Measurements from ENCODE around the gene SKIL.
A peak's percentile ranks its signal among the peaks of the same experiment; 100 is the strongest.

The SKIL gene

DNA sequence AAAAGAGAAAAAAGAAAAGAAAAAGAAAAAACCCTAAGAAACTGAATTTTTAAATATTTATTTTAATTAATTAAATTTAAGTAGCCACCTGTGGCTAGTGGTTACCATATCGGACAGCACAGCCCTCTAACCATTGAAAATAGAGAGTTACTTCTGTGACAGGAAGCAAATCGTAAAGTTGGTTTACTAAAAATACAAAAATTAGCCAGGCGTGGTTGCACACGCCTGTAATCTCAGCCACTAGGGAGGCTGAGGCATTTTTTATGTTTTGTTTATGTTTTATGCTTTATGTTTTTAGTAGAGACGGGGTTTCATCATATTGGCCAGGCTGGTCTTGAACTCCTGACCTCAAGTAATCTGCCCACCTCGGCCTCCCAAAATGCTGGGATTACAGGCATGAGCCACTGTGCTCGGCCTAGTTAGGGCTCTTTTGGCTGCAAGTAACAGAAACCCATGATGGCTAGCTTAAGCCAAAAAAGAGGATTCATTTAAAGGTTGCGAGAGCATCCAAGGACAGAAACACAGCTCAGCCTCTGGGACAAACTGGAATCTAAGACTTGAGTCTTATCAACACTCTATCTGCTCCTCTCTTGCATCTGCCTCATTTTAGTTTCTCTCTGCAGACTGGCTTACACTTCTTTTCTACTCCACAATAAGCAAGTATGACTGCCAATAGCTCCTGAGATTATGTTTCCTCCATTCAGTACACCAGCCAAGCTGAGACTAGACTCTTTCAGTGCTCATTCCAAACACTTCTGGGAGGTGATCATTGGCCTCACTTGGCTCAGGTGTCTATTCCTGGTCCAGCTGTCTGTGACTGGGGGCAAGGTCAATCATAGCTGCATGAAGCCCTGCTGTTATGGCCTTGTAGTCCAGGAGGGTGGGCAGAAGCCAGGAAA is 6.8 kb upstream of the SKIL start:
- no peak for DNase-seq (ENCODE audit: low spot score)

DNA sequence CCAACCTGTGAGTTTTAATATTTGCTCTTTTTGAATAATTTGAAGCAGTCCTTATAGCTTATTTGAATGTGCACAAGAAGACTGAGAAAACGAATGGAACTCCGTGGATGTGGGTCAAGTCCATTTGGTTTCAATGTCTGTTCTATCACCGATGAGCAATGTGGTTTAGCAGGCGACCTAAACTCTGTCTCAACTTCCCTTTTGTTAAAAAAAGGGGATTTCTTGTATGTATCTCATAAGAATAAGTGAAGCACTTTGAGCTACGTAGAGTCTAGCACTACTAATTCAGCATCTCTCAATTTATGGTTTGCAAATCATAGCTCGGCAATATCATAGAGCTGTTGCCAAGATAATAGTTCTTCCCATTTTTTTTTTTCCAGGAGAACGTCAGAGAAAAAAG is 4.6 kb upstream of the SKIL start:
- no peak for DNase-seq (ENCODE audit: low spot score)

GRCh38 chr3:170353485-170353884 is 4.0 kb upstream of the SKIL start:
- no peak for DNase-seq (ENCODE audit: low spot score)

DNA sequence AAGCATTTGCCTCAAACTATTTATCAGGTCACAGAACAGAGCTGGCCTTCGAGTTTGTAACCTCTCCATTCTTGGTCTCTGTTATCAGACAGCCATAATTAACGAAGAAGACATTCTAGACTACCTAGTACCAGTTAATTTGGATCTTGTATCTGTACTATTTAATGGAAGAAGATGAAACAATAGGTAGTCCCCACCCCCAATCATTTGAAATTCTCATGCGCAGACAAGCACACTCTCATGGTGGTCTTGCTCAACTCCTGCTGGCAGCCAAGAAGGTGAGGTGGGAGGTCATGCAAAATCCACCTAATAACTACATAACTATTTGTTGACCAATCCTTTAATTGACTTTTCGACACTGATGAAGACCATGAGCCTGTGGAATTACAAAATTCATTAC is 2.8 kb upstream of the SKIL start:
- no peak for DNase-seq (ENCODE audit: low spot score)

DNA sequence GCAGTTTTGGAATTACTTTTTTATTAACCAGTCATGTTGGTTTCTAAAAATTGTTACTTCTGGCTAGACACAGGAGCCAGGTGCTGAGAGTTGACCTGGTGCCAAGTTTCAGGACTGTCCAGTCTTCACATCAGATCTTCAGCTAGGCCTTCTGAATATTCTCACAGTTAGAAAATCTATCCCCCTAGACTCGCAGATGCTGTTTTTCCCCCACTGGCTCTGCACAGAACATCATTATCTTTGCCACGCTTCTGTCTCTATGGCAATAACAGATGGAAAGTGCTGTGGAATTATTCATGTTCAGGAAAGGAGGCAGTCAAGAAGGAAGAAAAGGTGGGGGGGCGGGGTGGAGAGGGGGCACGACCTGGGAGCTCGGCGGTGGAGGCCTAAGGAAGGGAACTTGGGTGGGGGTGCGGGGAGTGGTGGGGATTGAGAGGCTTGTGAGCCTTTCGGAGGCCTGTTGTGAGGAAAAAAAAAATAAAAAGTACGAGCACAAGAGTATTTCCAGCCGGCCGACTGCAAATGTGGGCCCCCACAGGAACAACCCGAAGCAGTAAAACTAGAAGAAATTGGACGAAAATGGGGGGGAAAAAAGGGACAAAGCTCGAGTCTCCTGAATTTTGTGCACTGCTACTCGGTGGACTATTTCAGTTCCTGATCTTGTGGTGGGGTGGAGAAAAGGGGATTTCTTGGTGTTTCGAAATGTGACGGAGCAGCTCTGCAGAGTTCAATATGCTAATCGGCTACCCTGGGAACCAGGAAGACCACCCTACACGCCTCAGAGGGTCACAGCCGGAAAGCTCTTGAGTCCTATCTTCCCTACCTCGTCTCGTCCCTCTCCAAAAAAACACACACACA is 1.5 kb upstream of the SKIL start:
- DNase-seq (ENCODE audit: low spot score), result peak; percentile 16

DNA sequence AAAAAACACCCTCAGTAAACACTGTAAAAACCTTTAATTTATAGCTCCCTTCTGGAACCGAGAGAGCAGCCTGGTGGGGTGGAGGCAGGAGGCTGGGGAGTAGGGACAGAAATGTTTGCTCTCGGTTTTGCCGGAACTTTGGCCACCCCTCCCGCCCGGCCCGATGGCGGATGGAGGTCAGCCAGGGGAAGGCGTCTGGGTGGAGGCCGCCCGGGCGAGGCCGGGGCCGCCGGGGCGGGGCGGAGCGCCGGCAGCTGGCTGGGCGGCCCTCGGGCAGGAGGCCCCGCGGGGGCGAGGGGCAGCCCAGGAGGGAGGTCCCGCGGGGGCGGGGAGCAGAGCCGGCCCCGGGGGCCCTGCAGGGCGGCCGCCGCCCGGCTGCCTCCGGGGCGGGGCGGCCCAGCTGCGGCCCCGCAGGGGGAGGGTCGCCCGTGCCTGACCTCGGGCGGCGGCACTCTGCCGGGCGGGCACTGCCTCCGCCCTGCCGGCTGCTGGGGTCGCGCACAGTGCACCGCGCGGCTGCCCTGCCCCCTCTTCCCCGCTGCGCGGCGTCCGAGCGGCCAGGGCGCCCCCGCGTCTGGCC is 829 bp upstream of the SKIL start:
- DNase-seq (ENCODE audit: low spot score), result peak; percentile 76

GRCh38 chr3:170358042-170359010 is 811 bp downstream of the SKIL start:
- DNase-seq (ENCODE audit: low spot score), result peak; percentile 60

GRCh38 chr3:170359178-170359704 is 1.7 kb downstream of the SKIL start:
- DNase-seq (ENCODE audit: low spot score), result no peak

GRCh38 chr3:170360466-170360865 is 3.0 kb downstream of the SKIL start:
- no peak for DNase-seq (ENCODE audit: low spot score)

DNA sequence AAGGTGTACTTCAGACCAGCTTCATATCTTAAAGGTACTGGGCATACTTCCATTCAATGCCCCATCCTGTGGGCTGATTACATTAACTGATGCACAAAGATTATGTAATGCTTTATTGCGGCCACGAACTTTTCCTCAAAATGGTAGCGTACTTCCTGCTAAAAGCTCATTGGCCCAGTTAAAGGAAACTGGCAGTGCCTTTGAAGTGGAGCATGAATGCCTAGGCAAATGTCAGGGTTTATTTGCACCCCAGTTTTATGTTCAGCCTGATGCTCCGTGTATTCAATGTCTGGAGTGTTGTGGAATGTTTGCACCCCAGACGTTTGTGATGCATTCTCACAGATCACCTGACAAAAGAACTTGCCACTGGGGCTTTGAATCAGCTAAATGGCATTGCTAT is 3.4 kb downstream of the SKIL start:
- no peak for DNase-seq (ENCODE audit: low spot score)

DNA sequence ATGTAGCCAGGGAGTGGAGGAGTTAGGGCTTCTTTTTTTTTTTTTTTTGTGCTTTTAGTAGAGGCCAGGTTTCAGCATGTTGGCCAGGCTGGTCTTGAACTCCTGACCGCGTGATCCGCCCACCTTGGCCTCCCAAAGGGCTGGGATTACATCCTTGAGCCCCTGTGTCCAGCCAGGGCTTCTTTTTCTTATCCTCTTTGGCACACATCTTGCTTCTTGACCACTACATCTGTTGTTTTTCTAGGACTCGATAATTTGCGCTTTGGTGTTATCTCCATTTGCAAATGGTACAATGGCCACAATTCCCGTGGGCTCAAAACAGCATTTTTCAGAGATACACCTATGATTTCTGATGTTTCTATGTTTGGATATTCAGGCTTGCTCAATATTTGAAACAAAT is 4.2 kb downstream of the SKIL start:
- no peak for DNase-seq (ENCODE audit: low spot score)

DNA sequence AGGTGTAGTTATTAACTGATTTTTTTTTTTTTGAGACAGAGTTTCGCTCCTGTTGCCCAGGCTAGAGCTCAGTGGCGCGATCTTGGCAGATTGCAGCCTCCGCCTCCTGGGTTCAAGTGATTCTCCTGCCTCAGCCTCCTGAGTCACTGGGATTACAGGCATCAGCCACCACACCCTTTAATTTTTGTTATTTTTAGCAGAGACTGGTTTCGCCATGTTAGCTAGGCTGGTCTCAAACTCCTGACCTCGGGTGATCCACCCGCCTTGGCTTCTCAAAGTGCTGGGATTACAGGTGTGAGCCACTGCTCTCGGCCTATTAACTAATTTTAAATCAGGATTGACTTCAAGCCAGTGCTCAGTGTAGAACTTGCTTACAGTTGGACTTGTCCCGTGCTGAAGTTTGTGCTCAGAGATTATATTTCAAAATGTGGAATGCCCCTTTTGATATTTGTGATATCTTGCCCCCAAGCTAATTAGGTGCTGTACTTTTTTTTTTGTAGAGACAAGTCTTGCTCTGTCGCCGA is 6.0 kb downstream of the SKIL start:
- no peak for DNase-seq (ENCODE audit: low spot score)

DNA sequence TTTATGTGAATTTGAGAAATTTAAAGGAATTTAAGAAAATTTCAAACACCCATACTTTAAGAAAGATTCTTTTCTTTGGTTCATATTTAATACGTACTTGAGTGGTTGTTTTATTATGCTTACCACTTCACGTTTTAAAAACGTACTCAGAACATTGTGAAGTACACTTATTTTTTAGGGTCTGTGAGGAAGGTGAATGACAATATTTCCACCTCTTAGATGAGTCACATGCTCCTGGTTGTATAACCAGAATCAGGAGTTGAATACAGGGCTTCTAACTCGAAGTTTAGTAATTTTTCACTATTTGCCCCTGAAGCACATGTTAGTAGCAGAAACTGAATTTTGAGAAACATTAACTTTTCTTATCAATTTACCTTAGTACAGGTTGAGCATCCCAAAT is 7.5 kb downstream of the SKIL start:
- no peak for DNase-seq (ENCODE audit: low spot score)

- DNase-seq (ENCODE audit: low spot score), result peak; percentile 41
Measured at GRCh38 chr3:170367797-170368196, 10.3 kb downstream of the SKIL start.

DNA sequence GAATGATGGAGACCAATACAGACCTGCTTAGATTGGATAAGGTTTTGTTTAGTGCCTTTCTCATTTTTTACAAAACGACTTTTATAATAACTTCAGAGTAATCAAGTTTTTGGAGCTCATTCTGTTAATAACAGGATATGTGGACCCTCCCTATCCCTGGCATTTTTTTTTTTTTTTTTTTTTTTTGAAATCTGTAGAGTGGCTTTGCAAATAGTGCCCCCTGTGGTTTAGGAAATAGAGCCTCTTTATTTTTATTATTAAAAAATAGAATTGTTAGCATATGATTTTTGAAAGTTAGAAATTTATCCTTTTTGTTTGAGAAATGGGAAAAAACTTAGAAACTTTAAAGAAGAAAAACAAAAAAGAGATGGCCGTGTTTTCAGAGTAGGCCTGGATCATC is 11.4 kb downstream of the SKIL start:
- no peak for DNase-seq (ENCODE audit: low spot score)

GRCh38 chr3:170372190-170372879 is 14.8 kb downstream of the SKIL start:
- DNase-seq (ENCODE audit: low spot score), result no peak

DNA sequence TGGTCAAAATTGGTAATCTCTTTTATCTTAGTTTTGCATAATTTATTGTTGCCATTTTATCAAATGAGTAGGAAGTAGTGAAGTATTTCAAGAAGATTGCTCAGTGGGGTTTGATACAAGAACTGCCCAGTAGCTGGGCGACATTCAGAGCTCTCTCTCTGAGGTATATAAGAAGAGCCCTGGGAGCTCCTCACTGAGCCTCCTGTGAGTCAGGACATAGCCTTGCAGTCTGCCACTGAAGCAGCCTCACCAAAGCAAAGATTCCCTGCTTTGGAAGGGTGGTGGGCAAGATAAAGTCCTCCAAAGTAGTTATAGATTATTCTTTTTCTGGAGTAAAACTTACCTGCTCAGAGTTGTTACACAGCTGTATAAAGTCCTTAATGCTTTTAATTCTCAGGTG is 26.1 kb downstream of the SKIL start:
- no peak for DNase-seq (ENCODE audit: low spot score)

DNA sequence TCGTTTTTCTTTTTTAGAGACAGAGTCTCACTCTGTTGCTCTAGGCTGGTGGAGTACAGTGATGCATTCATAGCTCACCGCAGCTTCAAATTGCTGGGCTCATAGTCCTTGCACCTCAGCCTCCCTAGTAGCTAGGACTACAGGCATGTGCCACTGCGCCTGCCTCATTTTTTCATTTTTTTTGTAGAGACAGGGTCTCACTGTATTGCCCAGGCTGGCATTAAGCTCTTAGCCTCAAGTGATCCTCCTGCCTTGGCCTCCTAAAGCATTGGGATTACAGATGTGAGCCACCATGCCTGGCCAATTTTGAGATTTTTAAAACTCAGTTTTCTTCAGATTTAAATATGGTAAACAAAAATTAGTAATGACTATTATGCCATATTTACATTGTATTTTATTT is 29.0 kb downstream of the SKIL start:
- DNase-seq (ENCODE audit: low spot score), result no peak

- no peak for DNase-seq (ENCODE audit: low spot score)
Measured at GRCh38 chr3:170387950-170388349, 30.4 kb downstream of the SKIL start.

DNA sequence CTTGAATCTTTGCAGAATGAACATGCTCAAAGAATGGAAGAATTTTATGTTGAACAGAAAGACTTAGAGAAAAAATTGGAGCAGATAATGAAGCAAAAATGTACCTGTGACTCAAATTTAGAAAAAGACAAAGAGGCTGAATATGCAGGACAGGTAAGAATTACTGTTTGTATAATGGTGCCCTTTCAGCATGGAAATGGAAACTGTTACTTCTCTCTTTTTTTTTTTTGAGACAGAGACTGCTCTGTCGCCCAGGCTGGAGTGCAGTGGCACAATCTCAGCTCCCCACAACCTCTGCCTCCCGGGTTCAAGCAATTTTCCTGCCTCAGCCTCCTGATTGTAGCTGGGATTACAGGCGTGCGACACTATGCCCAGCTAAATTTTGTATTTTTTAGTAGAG is 33.6 kb downstream of the SKIL start:
- no peak for DNase-seq (ENCODE audit: low spot score)

- DNase-seq (ENCODE audit: low spot score), result no peak
Measured at GRCh38 chr3:170397685-170398084, 40.2 kb downstream of the SKIL start.

Measured in germinal center (tissue), 1 donor.